Left lung (tissue), 10 donors: Measurements from ENCODE around the gene ARSB. TPM values are rescaled to one million over a fixed set of nuclear protein-coding genes. Genes with fewer than 3 reads are reported as not detected.

Experiments used
- ATAC-seq: fragments of 200-7000 bp; cut with Tn5 transposase; one replicate; pipeline ENCODE4 v1.9.1; 2020; ENCODE audit warnings: moderate library complexity
- DNase-seq, 4 donors: peaks; one replicate each; pipeline ENCODE4 v3.0.0-alpha.2; 2013 to 2020
- H3K27ac ChIP-seq, 2 donors: fragments of 200-600 bp; sonication (generic) in 1 of 2; one replicate each; pipeline versions ENCODE4 v1.5.0 to v1.8.0; 2020 to 2021
- H3K27me3 ChIP-seq, 2 donors: fragments of 200-600 bp; sonication (generic) in 1 of 2; one replicate each; pipeline versions ENCODE4 v1.5.0 to v1.8.0; 2020 to 2021
- H3K36me3 ChIP-seq, 2 donors: fragments of 200-600 bp; sonication (generic) in 1 of 2; one replicate each; pipeline versions ENCODE4 v1.5.0 to v1.8.0; 2020 to 2021
- H3K4me1 ChIP-seq, 2 donors: fragments of 200-600 bp; one replicate each; pipeline ENCODE4 v1.8.0; 2021
- H3K4me3 ChIP-seq, 2 donors: fragments of 200-600 bp; sonication (generic) in 1 of 2; one replicate each; pipeline versions ENCODE4 v1.5.0 to v1.8.0; 2020 to 2021; ENCODE audit warnings: mild to moderate bottlenecking in 1 of 2
- H3K9me3 ChIP-seq, 2 donors: fragments of 200-600 bp; sonication (generic) in 1 of 2; one replicate each; pipeline versions ENCODE4 v1.5.0 to v1.8.0; 2020 to 2021
- intact Hi-C, 2 donors: fragments of 100-400 bp; cut with DNase I; formaldehyde crosslinking; loops; one replicate each; pipeline versions ENCODE4 v1.11.2 to v1.14.2; 2022
- polyA plus RNA-seq, 6 donors: library from polyadenylated mRNA; unstranded; fragments of 120-200 nt; gene quantifications; one replicate each; pipeline ENCODE4 v1.2.1, GENCODE V29; 2013; ENCODE audit not compliant: insufficient read length in 6 of 6
- total RNA-seq, 2 donors: library from RNA; stranded (reverse); fragmentation: NEBNext Ultra II Directional; extraction: Animal tissue kit (Norgen Biotek cat#: 25700); gene quantifications; one replicate each; pipeline ENCODE4 v1.2.1, GENCODE V29; 2021
- TF ChIP-seq, protein P1 (sequence below), 2 donors: fragments of 200-600 bp; sonication (generic) in 1 of 2; IDR thresholded peaks; one replicate each; pipeline versions ENCODE4 v1.5.0 to v1.8.0; 2021; ENCODE audit warnings: antibody characterized with exemption in 2 of 2
- donor health status: DM: no; HTN: yes; CAD: no.
- donor health status: DM: no; HTN: no; CAD: no.

ARSB gene
- total and polyA plus RNA-seq, 8 donors, result 13.2 to 26.0 (median 16.8) TPM

DNA sequence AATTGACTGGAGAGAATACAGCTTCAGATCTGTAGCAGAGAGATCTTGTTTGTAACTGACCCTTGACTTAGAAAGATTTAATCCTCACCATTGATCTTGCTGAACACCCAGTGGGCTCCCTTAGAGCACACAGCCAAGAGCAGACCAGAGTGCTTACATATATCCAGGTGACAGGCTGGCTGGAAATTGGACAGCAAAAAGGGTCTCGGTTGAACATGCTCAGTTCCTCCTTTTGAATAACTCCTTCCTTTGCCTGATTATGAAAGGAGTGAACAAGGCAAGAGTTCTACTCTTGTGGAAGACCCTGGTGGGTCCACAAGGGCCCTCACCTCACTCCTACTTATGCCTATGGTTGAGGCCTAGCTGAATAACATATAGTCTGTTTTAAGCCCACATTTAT lies 202.4 kb downstream of the ARSB start:
- H3K4me1 ChIP-seq, result no peaks in the 10 kb centered on the region
- H3K27ac ChIP-seq, result no peak overlapping the region
- H3K27me3 ChIP-seq, result no peaks in the 10 kb centered on the region
- peaks cover 0 to 19% of the 10 kb centered on the region in 2 donors for H3K36me3 ChIP-seq
- H3K9me3 ChIP-seq, result no peaks in the 10 kb centered on the region
- intact Hi-C loops, result no loop called here
- TF ChIP-seq, protein P1, sequence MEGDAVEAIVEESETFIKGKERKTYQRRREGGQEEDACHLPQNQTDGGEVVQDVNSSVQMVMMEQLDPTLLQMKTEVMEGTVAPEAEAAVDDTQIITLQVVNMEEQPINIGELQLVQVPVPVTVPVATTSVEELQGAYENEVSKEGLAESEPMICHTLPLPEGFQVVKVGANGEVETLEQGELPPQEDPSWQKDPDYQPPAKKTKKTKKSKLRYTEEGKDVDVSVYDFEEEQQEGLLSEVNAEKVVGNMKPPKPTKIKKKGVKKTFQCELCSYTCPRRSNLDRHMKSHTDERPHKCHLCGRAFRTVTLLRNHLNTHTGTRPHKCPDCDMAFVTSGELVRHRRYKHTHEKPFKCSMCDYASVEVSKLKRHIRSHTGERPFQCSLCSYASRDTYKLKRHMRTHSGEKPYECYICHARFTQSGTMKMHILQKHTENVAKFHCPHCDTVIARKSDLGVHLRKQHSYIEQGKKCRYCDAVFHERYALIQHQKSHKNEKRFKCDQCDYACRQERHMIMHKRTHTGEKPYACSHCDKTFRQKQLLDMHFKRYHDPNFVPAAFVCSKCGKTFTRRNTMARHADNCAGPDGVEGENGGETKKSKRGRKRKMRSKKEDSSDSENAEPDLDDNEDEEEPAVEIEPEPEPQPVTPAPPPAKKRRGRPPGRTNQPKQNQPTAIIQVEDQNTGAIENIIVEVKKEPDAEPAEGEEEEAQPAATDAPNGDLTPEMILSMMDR (IDR thresholded peaks at IDR 0.05), result no peak
- no peak overlapping the region for H3K4me3 ChIP-seq
- ATAC-seq (no peak), DNase-seq (no peak)

DNA sequence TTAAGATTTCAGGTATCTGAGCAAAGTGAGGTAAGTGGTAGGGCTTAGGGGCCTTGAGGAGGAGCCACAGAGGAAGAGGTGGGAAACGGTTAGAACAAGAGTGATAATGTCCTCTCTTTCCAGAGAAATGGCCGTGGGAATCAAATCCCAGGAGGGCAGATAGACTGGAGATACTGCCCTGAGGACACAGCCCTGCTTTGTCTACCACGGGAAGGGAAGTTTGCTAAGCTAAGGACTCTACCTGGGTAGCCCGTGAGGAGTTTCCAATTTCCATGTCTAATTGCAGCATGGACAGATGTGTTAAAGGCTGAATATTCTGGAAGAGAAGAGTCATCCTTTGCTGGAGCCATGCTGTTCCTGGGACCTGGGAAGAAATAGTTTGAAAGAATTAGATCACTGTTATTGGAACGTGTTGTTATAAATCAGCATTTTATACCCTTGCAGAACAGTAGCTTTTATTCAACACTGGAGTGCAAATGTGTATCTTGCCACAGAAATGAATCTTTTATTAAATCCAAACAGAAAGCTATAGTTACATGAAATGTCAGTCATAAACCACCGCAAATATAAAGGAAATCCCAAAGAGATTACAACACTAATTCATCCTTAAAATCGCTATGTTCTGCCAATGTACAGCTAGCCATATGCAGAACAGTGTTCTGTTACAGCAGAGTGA lies 203.4 kb downstream of the ARSB start:
- Histone ChIP-seq H3K4me3 (no peak overlapping the region), H3K9me3 (no peaks in the 10 kb centered on the region), H3K27ac (no peak overlapping the region), H3K36me3 (peaks cover 0 to 19% of the 10 kb centered on the region in 2 donors), H3K4me1 (no peaks in the 10 kb centered on the region), H3K27me3 (no peaks in the 10 kb centered on the region)
- ATAC-seq (no peak), DNase-seq (no peak)
- TF ChIP-seq, protein P1 (IDR thresholded peaks at IDR 0.05), result no peak
- intact Hi-C loops, result no loop called here

DNA sequence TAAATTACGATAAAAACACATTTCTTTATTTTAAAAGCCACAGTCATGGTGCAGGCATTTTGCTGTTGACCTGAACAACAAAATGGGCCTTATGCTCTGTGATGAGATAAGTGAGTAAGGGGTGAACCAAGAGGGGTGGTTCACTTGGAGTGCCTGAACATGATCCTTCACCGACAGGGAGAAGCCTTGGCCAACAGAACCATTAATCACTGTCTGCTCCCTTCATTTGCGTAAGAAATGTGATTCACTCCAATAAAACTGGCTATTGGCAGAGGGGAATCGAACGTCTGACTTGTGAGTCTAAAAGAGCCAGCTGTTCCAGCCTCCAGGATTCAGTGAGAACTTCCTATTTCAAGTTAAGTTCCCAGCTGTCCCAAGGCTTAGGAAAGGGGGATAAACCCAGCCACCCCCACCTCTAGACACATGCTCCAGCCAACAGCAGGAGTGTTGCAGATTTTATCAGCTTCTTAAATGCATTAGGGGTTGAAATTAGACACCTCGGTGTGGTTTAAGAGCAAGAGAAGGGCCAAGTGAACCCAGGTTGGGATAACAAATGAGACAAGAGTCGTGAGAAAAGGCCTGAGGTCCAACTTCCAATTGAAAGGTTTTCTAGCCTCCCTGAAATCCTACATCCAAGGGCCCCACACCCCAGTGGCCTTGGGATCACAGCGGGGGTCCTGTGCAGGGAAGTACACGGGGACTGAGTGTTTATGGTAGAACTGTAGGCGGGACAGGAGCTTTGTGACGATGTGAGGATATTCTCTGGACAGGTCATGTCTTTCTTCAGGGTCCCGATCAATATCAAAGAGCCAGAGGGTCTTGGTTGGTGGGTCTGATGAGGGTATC lies 205.1 kb downstream of the ARSB start:
- Histone ChIP-seq H3K4me3 (no peak overlapping the region), H3K36me3 (peaks cover 0 to 19% of the 10 kb centered on the region in 2 donors), H3K27me3 (no peaks in the 10 kb centered on the region), H3K9me3 (no peaks in the 10 kb centered on the region), H3K27ac (peak overlapping the region in 1 of 2 donors; percentile 5), H3K4me1 (no peaks in the 10 kb centered on the region)
- TF ChIP-seq, protein P1 (IDR thresholded peaks at IDR 0.05), result no peak
- intact Hi-C loops, result no loop called here
- ATAC-seq, result peak; percentile 60
- peak in 2 of 4 donors; percentile 54 to 55 for DNase-seq

DNA sequence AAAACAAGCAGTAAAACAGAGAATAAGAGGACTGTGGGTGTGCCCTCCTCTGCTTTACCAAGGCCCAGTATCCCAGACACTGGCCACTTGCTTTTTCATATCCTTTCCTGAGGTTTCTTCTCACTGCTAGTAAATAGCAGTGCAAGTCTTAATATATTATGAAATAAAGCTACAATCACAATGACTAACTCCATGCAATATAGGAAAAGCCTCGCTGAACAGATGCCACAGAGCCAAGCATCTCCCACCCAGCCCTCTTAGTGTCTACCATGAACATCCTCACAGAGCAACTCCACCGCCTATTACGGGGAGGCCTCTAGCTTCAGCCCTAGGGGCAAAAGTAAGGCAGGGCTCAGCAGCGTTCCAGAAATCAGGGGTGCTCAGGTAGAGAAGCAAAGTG lies 205.8 kb downstream of the ARSB start:
- no peaks in the 10 kb centered on the region for H3K9me3 ChIP-seq
- no peaks in the 10 kb centered on the region for H3K4me1 ChIP-seq
- ATAC-seq (peak; percentile 19), DNase-seq (no peak)
- H3K36me3 ChIP-seq, result peaks cover 0 to 19% of the 10 kb centered on the region in 2 donors
- H3K27me3 ChIP-seq, result no peaks in the 10 kb centered on the region
- peak overlapping the region in 1 of 2 donors; percentile 5 for H3K27ac ChIP-seq
- TF ChIP-seq, protein P1 (IDR thresholded peaks at IDR 0.05), result no peak
- H3K4me3 ChIP-seq, result no peak overlapping the region
- intact Hi-C loops, result no loop called here

DNA sequence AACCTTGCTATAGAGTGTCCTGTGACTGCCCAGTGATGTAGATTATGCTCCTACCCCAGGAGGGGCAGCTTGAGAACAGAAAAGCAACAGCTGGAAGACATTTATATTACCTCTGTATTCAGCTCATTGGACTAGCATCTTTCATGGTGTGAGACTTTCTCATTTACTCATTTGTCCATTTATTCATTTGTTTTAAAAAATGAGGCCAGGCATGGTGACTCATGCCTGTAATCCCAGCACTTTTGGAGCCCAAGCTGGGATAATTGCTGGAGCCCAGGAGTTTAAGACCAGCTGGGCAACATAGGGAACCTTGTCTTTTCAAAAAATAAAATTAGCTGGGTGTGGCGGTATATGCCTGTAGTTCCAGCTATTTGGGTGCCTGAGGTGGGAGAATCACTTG lies 206.6 kb downstream of the ARSB start:
- ATAC-seq (peak; percentile 19), DNase-seq (no peak)
- H3K4me3 ChIP-seq, result no peak overlapping the region
- H3K27ac ChIP-seq, result no peak overlapping the region
- no peaks in the 10 kb centered on the region for H3K4me1 ChIP-seq
- H3K36me3 ChIP-seq, result peaks cover 0 to 19% of the 10 kb centered on the region in 2 donors
- H3K27me3 ChIP-seq, result no peaks in the 10 kb centered on the region
- intact Hi-C loops, result no loop called here
- H3K9me3 ChIP-seq, result no peaks in the 10 kb centered on the region
- TF ChIP-seq, protein P1 (IDR thresholded peaks at IDR 0.05), result no peak
